Bronchial epithelial cell (primary cell): Measurements from ENCODE around the gene MAMSTR. TPM values are rescaled to one million over a fixed set of nuclear protein-coding genes. Genes with fewer than 3 reads are reported as not detected.

Experiments used
- DNase-seq: peaks from one replicate; pipeline ENCODE4 v3.0.0-alpha.2; 2010; ENCODE audit warnings: low read depth
- FAIRE-seq: peaks from 2 replicates; lab custom pipeline; 2011; peaks lifted over from hg19 to GRCh38; lab: Jason Lieb, UNC
- H3K27me3 ChIP-seq: 2 replicates; pipeline ENCODE4 v1.5.1; 2011; ENCODE audit warnings: low read length; ENCODE audit not compliant: control insufficient read depth, insufficient read depth
- H3K36me3 ChIP-seq: 2 replicates; pipeline ENCODE4 v1.5.1; 2011; ENCODE audit warnings: low read length; ENCODE audit not compliant: control insufficient read depth, insufficient read depth
- H3K4me3 ChIP-seq: 2 replicates; pipeline ENCODE4 v1.5.1; 2011; ENCODE audit warnings: mild to moderate bottlenecking, low read depth, low read length, control low read depth
- CTCF ChIP-seq: IDR thresholded peaks from 2 replicates; pipeline ENCODE4 v1.5.1; 2011; ENCODE audit warnings: mild to moderate bottlenecking, moderate library complexity, low read length, control low read depth, inconsistent platforms; ENCODE audit not compliant: insufficient read depth, severe bottlenecking
- total RNA-seq: library from RNA; depleted of rRNA; stranded (reverse); fragments of >200 nt; gene quantifications from 2 replicates; pipeline ENCODE4 v1.2.1, GENCODE V29; 2014

MAMSTR gene
- total RNA-seq, 1 donor from 2014 or later, result 0.26 TPM

- DNase-seq (no peak), FAIRE-seq (no peak)
- Histone ChIP-seq H3K36me3 (no peaks in the 10 kb centered on the region), H3K27me3 (no peaks in the 10 kb centered on the region), H3K4me3 (no peak overlapping the region)
- TF ChIP-seq CTCF, result no peak
Observed at GRCh38 chr19:48676487-48676886, 43.0 kb downstream of the MAMSTR start.

GRCh38 chr19:48674921-48675824, 44.4 kb downstream of the MAMSTR start:
- Histone ChIP-seq H3K4me3 (no peak overlapping the region), H3K36me3 (no peaks in the 10 kb centered on the region), H3K27me3 (no peaks in the 10 kb centered on the region)
- FAIRE-seq (no peak), DNase-seq (peak; percentile 58)
- peak; percentile 90 for TF ChIP-seq CTCF

DNA sequence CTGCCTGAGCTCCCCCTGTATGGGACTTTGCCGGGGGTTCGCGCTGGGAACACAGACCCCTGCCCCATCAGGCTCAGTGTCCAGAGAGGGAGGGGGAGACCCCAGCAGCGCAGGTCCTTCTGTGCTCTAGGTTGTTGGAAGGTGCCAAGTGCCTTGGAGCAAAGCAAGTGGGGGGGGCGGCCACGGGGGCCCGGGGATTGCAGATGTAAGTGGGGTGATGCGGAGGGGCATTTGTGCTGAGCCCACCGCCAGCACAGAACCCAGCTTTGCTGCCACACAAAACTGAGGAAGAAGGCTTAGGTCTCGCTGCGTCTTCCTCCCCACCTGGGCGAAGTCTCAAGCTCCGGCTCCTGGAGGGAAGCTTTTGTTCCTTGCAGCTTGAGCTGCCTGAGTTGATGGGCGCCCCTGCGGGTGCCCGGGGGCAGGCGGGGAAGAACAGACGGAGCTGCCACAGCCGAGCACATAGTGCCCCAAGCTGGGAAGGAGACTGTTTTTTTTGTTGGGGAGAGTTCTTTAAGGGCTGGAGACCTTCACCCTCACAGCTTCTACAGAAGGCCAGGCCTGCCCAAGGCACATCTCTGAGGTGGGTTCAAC, 45.2 kb downstream of the MAMSTR start:
- no peak for TF ChIP-seq CTCF
- FAIRE-seq (no peak), DNase-seq (no peak)
- Histone ChIP-seq H3K36me3 (no peaks in the 10 kb centered on the region), H3K4me3 (no peak overlapping the region), H3K27me3 (no peaks in the 10 kb centered on the region)

DNA sequence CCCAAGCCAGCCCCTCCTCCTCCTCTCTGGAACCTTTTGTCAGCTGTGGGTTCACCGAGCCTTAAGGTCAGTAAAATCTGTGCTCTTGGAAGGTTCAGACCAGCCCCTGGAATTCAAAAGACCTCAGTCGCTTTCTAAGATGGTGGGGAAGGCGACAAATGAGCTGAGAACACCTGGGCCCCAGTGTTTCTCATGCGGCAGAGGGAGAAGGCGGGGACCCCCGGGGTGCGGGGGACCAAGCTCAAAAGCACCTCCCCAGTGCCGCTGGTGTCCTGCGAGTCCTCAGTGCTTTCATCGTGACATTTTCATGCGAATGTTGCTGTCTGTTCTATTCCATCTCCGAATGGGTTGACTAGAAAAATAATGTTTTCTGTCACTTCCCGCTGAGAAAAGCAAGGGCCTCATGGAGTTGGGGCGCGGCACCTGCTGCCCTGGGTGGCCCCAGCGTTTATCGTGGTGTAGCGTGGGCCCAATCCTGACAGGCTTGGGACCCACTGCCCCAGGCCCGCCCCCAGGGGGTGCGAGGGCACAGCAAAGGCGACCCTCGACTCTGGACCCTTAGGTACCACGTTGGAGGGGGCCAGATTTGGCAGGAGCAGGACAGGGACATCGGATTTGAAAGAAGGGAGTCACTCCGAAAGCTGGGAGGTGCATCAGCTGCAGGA, 46.0 kb downstream of the MAMSTR start:
- no peak for TF ChIP-seq CTCF
- no peak overlapping the region for H3K4me3 ChIP-seq
- H3K36me3 ChIP-seq, result no peaks in the 10 kb centered on the region
- DNase-seq, result no peak
- FAIRE-seq, result no peak
- H3K27me3 ChIP-seq, result no peaks in the 10 kb centered on the region

- Histone ChIP-seq H3K36me3 (no peaks in the 10 kb centered on the region), H3K4me3 (no peak within 1 kb of the TSS), H3K27me3 (no peaks in the 10 kb centered on the region)
- DNase-seq, result no peak
- no peak for FAIRE-seq
- no peak for TF ChIP-seq CTCF
Observed at GRCh38 chr19:48672994-48673393, 46.5 kb downstream of the MAMSTR start, which contains the start of gene NTN5. Gene NTN5, minus strand, starts transcription at chr19:48673017. Its CDS starts 2,031 bp downstream, at chr19:48670986.
